HepG2 (cell line): ENCODE results near the gene CALM1. TPM values are rescaled to one million over a fixed set of nuclear protein-coding genes. Genes with fewer than 3 reads are reported as not detected.

Source experiments
- AHDC1 ChIP-seq: sonication (generic); formaldehyde crosslinking; IDR thresholded peaks from 2 replicates; pipeline ENCODE4 v1.5.1; 2020; ENCODE audit warnings: mild to moderate bottlenecking, missing genetic modification reagents, borderline replicate concordance
- BORCS8-MEF2B ChIP-seq: sonication (generic); formaldehyde crosslinking; IDR thresholded peaks from 2 replicates; pipeline ENCODE4 v1.8.0; 2022; ENCODE audit warnings: mild to moderate bottlenecking, missing genetic modification reagents
- HOXA5 ChIP-seq: sonication (generic); formaldehyde crosslinking; IDR thresholded peaks from 2 replicates; pipeline ENCODE4 v1.4.0; 2020; ENCODE audit warnings: missing genetic modification reagents
- SOX6 ChIP-seq, 2 experiments: fragments of 450-650 bp in 1 of 2; sonication (generic) in 1 of 2; formaldehyde crosslinking in 1 of 2; IDR thresholded peaks; 2 replicates each; pipeline versions ENCODE4 v1.4.0 to v1.6.1; 2017 to 2020; ENCODE audit warnings: antibody characterized with exemption in 1 of 2, mild to moderate bottlenecking in 1 of 2, missing genetic modification reagents in 1 of 2
- SP140L ChIP-seq: sonication (generic); formaldehyde crosslinking; IDR thresholded peaks from 2 replicates; pipeline ENCODE4 v1.4.0; 2020; ENCODE audit warnings: missing genetic modification reagents, borderline replicate concordance
- ZNF430 ChIP-seq: sonication (generic); formaldehyde crosslinking; IDR thresholded peaks from 2 replicates; pipeline ENCODE4 v1.9.0; 2021; ENCODE audit warnings: mild to moderate bottlenecking, missing genetic modification reagents
- ZNF615 ChIP-seq: sonication (generic); formaldehyde crosslinking; IDR thresholded peaks from 2 replicates; pipeline ENCODE4 v1.5.0; 2020; ENCODE audit warnings: mild to moderate bottlenecking, missing genetic modification reagents, borderline replicate concordance
- ZNF747 ChIP-seq: sonication (generic); formaldehyde crosslinking; IDR thresholded peaks from 2 replicates; pipeline ENCODE4 v1.8.1; 2023; ENCODE audit warnings: missing genetic modification reagents, mild to moderate bottlenecking, borderline replicate concordance
- ZNF761 ChIP-seq: sonication (generic); formaldehyde crosslinking; conservative IDR thresholded peaks from 2 replicates; pipeline ENCODE4 v1.4.0; 2020; ENCODE audit warnings: mild to moderate bottlenecking, missing genetic modification reagents
- ZNF784 ChIP-seq: sonication (generic); formaldehyde crosslinking; IDR thresholded peaks from 2 replicates; pipeline ENCODE4 v1.5.1; 2020; ENCODE audit warnings: missing genetic modification reagents, mild to moderate bottlenecking, borderline replicate concordance
- polyA plus RNA-seq, 8 experiments: library from polyadenylated mRNA; depleted of rRNA in 3 of 8; stranded (reverse) in 7 of 8; unstranded in 1 of 8; fragments of >200 nt; fragmentation: Illumina TruSeq in 4 of 8; extraction: Trizol in 4 of 8; gene quantifications; 2 replicates each; pipeline versions ENCODE4 v1.2.1 to v1.2.3, GENCODE V29; 2011 to 2016; ENCODE audit warnings: low read depth in 4 of 8, missing spikeins in 1 of 8, mixed read lengths in 1 of 8; ENCODE audit not compliant: insufficient read depth in 1 of 8
- total RNA-seq, 5 experiments: library from RNA; depleted of rRNA; stranded (reverse); fragments of >200 nt; fragmentation: Illumina TruSeq; extraction: Trizol; gene quantifications; 2 replicates each; pipeline ENCODE4 v1.2.3, GENCODE V29; 2016; ENCODE audit warnings: low read depth in 1 of 5
- TF ChIP-seq, protein P1 (sequence below): IDR thresholded peaks from 2 replicates; pipeline ENCODE4 v1.6.1; 2016; ENCODE audit warnings: low read depth, missing genetic modification reagents, missing compliant biosample characterization
- TF ChIP-seq, protein P2 (sequence below): sonication (generic); formaldehyde crosslinking; IDR thresholded peaks from 2 replicates; pipeline ENCODE4 v1.8.1; 2023; ENCODE audit warnings: mild to moderate bottlenecking, missing genetic modification reagents

CALM1 gene
- total and polyA plus RNA-seq, 2 of the 13 experiments (the other 11 are each of a cell fraction or from before 2014, with no cell fraction given) = 110 to 238 TPM

- no peak for TF ChIP-seq SOX6 (IDR thresholded peaks at IDR 0.05)
- peak; percentile 74 for TF ChIP-seq SOX6 (CRISPR knock-in tag; IDR thresholded peaks at IDR 0.05)
- TF ChIP-seq AHDC1 = peak; percentile 12; the same call in 1 of the 2 replicates
- TF ChIP-seq ZNF615 (CRISPR knock-in tag) = 0 out of 2 replicates have a peak, but pooled peaks have one; percentile 25
- TF ChIP-seq HOXA5 = peak; percentile 90
- TF ChIP-seq ZNF430 (CRISPR knock-in tag) = peak; percentile 40; the same call in 1 of the 2 replicates
- TF ChIP-seq BORCS8-MEF2B (CRISPR knock-in tag) = peak; percentile 70; the same call in 1 of the 2 replicates
- TF ChIP-seq, protein P1, sequence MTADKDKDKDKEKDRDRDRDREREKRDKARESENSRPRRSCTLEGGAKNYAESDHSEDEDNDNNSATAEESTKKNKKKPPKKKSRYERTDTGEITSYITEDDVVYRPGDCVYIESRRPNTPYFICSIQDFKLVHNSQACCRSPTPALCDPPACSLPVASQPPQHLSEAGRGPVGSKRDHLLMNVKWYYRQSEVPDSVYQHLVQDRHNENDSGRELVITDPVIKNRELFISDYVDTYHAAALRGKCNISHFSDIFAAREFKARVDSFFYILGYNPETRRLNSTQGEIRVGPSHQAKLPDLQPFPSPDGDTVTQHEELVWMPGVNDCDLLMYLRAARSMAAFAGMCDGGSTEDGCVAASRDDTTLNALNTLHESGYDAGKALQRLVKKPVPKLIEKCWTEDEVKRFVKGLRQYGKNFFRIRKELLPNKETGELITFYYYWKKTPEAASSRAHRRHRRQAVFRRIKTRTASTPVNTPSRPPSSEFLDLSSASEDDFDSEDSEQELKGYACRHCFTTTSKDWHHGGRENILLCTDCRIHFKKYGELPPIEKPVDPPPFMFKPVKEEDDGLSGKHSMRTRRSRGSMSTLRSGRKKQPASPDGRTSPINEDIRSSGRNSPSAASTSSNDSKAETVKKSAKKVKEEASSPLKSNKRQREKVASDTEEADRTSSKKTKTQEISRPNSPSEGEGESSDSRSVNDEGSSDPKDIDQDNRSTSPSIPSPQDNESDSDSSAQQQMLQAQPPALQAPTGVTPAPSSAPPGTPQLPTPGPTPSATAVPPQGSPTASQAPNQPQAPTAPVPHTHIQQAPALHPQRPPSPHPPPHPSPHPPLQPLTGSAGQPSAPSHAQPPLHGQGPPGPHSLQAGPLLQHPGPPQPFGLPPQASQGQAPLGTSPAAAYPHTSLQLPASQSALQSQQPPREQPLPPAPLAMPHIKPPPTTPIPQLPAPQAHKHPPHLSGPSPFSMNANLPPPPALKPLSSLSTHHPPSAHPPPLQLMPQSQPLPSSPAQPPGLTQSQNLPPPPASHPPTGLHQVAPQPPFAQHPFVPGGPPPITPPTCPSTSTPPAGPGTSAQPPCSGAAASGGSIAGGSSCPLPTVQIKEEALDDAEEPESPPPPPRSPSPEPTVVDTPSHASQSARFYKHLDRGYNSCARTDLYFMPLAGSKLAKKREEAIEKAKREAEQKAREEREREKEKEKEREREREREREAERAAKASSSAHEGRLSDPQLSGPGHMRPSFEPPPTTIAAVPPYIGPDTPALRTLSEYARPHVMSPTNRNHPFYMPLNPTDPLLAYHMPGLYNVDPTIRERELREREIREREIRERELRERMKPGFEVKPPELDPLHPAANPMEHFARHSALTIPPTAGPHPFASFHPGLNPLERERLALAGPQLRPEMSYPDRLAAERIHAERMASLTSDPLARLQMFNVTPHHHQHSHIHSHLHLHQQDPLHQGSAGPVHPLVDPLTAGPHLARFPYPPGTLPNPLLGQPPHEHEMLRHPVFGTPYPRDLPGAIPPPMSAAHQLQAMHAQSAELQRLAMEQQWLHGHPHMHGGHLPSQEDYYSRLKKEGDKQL (CRISPR knock-in tag) = no peak
- peak; percentile 73; the same call in 1 of the 2 replicates for TF ChIP-seq ZNF784
- peak; percentile 73; the same call in 1 of the 2 replicates for TF ChIP-seq ZNF747 (CRISPR knock-in tag)
- TF ChIP-seq, protein P2, sequence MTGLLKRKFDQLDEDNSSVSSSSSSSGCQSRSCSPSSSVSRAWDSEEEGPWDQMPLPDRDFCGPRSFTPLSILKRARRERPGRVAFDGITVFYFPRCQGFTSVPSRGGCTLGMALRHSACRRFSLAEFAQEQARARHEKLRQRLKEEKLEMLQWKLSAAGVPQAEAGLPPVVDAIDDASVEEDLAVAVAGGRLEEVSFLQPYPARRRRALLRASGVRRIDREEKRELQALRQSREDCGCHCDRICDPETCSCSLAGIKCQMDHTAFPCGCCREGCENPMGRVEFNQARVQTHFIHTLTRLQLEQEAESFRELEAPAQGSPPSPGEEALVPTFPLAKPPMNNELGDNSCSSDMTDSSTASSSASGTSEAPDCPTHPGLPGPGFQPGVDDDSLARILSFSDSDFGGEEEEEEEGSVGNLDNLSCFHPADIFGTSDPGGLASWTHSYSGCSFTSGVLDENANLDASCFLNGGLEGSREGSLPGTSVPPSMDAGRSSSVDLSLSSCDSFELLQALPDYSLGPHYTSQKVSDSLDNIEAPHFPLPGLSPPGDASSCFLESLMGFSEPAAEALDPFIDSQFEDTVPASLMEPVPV (CRISPR knock-in tag) = 0 out of 2 replicates have a peak, but pooled peaks have one; percentile 23
- TF ChIP-seq ZNF761 (CRISPR knock-in tag) = no peak; the same call in 1 of the 2 replicates
- TF ChIP-seq SP140L (CRISPR knock-in tag) = no peak
Observed at GRCh38 chr14:90396341-90397339, at the start of gene CALM1 (continued).
